DMS114 treated with DMSO at 0.1 percent for 48 hours (cell line): ENCODE measurements around the gene PHF3.

Source experiments
- DNase-seq: peaks from one replicate; lab custom pipeline; 2025; ENCODE audit not compliant: unreplicated experiment; lab: John Stamatoyannopoulos, UW

PHF3 gene

DNA sequence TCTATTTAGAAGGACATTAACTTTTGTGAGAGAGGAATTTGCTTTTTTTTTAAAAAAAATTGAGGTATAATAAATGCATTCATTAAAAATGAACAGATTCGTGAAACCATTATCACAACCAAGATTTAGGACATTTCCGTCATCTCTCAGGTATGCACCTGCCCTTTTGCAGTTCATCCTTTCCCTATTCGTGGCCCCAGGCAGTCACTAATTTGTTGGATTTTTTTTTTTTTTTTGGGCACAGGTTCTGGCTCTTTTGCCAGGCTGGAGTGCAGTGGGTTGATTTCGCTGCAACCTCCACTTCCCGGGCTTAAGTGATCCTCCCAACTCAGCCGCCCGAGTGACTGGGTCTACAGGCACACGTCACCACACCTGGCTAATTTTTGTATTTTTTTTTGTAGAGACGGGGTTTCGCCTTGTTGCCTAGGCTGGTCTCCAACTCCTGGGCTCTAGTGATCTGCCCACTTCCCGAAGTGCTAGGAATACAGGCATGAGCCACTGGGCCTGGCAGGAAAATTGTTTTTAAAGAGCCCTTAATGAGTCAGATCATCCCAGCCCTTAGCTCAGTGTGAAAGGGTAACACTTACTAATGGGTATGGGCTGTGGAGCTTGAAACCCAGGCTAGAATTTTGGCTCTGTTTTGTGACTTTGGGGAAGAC, 9.2 kb downstream of the PHF3 start:
- DNase-seq: no peak

DNA sequence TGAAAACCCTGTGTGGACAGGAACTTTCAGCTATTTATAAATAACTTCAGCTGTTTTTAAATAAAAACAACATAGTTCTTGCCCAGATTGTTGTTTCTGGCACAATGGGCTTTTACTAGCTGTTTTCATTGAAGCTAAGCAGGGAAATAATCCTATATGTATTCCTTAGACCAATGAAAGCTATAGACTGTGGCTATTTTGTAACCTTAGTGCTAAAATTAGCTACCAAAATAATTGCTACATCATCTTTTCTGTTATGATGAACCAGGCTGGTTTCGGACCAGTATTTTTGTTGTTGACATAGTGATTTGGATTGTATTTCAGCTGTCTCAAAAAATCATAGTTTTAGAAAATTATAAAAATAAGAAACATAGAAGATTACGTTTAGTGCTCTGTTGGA, 13.7 kb downstream of the PHF3 start:
- no peak for DNase-seq

DNA sequence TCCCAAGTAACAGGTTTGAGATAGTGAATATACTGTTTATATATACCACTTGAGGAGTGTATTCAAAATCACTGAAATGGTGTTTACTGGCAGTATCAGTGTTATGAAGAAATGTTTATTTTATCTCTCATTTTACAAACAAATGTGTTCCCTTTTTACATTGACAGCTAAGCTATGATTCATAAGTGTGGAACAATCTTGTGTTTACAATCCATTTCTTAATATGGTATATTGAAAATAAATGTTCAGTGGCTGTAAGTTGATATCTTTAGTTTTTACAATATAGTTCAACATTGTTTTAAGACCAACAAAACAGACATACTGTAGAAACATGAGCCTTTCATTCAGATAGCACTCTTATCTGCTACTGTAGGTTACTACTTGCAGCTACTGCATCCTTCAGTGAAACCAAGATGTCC, 14.3 kb downstream of the PHF3 start:
- no peak for DNase-seq

DNA sequence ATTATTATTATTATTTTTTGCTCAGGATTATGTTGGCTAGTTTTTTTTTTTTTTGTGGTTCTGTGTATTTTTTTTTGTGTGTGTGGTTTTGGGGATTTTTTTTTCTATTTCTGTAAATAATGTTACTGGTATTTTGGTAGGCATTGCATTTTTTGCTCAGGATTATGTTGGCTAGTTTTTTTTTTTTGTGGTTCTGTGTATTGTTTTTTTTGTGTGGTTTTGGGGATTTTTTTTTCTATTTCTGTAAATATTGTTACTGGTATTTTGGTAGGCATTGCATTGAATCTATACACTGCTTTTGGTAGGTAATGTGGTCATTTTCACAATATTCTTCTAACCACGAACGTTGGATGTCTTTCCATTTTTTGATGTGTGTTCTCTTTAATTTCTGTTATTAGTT, 17.4 kb downstream of the PHF3 start:
- DNase-seq: no peak

DNA sequence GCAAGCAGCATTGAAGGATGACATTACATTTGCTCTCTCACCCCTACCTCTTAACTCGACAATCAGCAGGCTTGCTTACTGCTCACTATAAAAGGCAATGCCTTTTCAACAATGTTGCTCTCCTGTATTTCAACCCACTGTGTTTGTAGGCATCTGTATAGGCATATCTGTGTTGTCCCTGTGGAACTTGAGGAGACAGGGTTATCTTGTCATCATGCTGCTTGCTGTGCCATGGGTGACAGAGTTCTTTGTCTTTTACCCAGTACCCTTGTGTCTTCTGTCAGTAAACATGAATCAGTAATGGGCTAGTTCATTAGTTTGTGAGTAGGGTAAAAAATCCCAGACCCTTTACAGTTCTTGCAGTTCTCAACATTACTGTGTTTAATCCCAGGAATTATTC, 25.2 kb downstream of the PHF3 start:
- no peak for DNase-seq

DNA sequence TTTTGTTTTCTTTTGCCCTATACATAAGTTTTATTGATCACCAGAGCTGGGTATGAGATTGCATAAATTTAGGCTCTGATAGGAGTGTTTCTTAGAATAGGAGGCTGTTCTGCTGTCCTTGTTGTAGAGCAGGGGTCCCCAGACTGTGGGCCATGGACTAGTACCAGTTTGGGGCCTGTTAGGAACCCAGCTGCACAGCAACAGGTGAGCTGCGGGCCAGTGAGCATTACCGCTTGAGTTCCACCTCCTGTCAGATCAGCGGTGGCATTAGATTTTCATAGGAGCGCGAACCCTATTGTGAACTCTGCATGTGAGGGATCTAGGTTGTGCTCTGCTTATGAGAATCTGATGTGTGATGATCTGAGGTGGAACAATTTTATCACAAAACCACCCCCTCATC, 26.2 kb downstream of the PHF3 start:
- no peak for DNase-seq

DNA sequence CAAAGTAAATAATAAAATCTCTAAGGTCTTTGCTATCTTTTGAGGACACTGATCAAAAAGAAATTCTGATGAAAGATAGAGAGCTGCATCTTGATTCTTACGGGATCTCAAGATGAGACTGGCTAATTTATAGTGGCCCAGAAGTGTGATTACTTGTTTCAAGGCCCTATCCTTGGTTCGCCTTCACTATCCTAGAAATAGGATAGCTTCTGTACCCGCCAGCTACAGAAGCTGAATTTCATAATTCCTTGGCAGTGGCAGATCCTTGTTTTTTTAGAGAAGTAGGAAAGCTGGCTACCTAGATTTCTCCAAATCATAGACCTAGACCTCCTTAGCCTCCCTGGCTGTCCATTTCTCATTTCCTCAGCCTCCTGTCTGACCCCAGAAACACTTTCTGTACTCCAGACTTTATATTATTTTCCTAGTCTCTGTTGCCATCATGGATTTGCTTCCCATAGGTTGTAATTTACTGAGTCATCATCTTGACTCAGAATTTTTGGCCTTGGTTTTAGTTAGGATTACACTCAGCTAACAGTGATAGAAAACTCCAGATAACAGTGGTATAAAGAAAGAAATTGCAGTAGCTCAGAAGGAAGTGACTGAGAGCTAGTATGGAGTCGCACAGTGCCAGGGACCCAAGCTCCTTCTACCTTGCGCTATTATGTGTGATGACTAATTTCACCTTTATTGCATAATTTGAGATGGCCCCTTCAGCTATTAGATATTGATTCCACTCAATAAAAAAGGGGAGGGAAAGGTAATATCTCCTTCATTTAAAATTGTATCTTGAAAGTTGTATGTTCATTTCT, 27.7 kb downstream of the PHF3 start:
- DNase-seq: no peak

DNA sequence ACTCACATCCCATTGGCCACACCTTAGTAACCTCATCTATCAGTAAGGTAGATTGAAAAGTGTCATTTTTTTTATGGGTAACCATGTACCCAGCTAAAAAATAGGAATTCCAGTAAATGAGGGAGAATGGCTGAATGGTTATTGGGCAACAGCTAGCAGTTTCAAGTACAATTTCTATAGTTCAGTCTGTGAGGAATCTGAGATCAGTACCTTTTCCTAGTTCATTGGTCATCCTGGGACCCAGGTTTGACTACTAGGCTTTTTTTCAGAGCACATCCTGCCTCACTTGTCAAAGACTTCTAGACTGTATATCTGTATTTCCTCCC, 28.3 kb downstream of the PHF3 start:
- no peak for DNase-seq

DNA sequence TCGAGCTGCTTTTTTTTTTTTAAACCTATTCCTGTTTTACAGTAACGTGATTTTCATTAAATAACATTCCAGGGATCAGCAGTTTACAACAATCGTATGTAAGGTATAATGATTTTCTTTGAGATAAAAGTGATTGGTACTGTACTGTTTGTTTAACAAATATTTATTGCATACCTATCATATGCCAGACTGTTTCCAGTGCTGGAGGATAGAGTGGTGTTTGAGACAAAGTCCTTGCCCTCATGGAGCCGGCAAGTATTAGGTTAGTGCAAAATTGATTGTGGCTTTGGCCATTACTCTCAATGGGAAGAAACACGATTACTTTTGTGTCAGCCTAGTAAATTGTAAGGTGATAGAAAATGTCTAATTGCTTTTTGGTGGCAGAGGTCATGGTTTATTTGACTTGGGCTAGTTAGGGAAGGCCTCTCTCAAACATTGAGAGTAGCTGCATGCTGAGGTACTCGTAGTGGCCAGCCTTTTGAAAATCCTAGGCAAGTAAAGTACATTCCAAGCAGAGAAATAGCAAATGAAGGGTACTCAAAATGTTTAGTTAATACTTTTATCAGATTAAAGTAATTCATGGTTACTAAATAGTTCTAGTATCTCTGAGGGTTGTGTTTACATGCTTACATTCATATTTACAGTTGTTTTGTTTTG, 35.6 kb downstream of the PHF3 start:
- no peak for DNase-seq

DNA sequence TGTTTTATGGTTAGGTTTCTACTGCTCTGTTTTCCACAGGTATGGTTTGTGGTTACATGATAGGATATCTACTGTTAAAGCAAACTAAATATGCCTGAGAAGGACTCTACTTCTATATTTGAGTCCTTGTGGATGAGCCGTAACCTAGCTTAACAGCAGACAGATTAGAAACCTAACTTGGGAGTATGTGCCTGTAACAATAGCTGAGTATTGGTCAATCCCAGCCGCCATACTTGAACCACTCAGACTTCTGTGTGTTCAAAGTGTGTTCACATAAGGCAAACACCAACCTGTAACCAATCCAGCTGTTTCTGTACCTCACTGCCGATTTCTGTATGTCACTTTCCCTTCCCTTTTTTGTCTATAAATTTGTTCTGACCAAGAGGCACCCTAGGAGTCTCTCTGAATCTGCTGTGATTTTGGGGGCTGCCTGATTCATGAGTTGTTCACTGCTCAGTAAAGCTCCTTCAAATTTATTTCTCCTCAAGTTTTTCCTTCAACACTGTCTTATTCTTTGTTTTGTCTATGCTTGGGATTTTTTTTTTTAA, 37.1 kb downstream of the PHF3 start:
- DNase-seq: no peak

DNA sequence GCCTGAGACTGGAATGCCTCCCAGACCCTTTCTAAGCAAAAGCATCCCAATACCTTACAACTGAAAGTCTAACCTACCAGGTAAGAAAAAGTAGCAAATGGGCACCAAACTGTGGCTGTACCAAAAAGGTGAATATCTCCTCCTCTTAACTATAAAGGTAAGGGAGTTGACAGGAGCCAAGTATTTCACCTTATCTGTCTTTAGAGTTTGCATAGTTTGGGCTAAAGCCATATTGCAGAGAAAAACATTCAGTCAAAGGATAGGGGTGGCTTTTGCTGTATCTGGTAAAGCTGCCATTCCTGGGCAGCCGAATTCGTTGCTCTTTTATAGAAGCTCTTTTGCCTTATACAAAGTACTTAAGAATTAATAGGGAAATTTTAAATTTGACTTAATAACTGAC, 38.1 kb downstream of the PHF3 start:
- no peak for DNase-seq

DNA sequence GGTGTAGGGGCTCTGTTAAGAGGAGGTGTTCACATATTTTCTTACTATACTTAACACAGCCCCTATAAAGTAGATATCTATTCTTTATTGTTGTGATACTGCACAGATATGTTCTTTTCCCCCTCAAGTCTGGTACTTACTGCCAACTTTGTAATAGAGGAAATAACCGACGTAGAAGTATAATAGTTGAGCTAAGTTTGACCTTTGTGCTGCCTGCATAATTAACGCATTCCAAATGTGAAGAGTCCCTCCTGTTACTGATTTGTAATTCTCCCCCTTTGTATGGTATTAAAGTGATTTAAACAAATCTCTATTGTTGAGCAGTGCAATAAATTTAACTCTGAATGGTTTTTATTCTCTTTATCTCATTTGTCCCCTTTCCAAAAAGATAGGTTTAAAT, 39.0 kb downstream of the PHF3 start:
- DNase-seq: no peak

DNA sequence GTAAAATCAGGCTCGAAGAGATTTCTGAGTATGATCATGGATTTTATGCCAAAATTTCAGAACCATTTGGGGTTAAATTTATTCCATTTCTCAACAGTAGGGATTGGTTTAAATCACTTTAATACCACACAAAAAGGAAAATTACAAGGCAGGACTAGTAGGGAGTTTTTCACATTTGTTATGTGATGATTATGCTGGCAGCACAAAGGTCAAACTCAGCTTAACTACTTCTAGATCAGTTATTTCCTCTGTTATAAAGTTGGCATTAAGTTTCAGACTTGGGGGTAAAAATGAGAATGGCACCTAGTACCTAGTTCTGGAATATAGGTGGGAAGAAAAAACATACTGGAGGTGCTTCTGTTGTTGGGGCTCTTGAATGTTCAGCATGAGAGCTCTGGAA, 39.5 kb downstream of the PHF3 start:
- no peak for DNase-seq

DNA sequence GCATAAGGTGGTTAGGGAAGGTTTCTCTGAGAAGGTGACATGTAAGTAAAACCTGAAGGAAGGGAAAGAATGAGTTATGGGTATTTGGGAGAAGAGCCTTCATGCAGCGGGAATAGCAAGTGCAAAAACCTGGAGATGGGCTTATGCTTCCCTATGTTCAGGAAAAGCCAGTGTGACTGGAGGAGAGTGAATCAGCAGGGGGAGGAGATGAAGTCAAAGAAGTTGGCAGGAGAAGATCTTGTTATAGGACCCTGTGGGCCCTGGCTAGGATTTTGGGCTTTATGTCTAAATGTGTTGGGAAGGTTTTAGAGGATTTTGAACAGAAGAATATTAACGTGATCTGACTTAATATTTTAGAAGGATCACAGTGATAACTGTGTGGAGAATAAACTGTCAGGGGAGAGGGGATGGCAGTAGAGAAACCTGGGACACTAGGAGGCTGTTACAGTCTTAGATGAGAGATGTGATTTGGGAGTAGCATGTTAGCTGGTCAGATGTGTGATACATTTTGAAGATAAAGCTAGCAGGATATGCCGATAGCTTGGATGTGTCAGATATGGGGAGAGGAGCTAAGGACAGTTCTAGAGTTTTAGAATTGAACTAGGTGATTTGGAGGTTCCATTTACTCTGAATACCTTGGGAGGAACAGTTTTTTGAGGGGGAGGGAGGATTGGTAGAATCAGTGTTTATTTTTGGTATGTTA, 41.0 kb downstream of the PHF3 start:
- no peak for DNase-seq

DNA sequence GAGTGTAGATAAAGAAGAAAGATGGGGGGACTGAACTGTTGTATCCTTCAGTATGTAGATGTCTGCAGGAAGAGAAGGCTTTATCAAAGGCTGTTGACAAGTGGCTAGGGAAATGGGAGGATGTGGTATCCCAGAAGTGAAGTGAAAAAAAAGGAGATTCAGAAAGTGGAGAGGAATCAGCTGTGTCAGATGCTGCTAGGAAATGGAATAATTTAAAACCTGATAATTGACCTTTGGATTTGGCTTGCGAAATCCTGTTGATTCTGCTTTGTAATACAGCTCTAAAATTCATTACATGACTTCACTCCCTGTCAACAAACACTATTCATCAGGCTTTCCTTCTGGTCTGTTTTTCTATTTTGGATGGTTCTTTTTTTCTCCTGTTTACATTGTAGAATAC, 41.7 kb downstream of the PHF3 start:
- no peak for DNase-seq

DNA sequence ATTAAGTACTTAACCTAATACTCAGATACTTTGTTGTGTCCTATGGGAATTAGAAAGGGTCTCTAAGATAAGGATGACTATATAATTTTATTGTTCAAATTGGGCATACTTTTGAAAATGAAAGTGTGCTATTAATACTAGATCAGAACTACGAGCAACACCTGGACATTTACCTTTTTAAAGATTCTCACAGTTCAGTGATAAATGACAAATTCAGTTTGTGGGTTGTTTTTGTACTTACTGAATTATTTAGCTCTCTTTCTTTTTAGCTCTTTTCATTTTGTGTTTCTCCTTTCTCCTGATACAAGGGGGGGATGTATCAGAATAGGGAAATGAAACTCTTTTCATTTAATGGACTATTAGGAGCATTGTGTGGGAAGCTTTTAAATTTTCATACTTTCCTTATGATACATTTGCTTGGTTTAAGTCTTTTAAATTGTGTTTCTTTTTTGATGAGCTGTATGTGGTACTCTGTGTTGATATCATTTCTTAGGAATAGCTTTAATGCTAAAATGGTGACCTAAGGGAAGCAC, 47.5 kb downstream of the PHF3 start:
- no peak for DNase-seq

DNA sequence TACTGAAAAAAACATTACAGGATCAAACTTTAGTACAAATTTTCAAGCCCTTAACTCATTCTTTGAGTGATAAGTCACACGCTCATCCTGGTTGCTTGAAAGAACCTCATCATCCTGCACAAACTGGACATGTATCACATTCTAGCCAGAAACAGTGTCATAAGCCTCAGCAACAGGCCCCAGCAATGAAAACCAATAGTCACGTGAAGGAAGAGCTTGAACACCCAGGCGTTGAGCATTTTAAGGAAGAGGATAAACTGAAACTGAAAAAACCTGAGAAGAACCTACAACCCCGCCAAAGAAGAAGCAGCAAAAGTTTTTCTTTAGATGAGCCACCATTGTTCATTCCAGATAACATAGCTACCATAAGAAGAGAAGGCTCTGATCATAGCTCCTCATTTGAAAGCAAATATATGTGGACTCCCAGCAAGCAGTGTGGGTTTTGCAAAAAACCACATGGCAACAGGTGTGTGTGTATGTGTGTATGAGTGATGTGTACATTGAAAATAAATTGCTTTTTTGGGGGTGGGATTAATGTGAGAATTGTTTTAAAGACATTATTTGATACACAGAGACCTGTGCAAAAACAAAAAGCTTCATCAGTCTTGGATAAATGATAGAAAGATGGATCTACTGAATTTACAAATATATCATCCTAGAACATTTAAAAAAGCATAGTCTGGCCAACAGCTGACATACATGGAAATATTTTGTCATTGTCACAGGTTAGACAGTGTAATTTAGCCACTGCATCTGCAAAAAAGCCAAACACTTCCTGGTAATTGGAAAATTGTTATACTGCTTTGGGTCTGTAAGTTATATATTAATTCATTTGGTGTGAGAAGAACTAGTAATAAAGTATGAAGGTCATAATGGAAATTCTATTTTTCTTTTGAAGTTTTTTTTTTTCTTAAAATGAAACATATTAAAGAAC, 50.1 kb downstream of the PHF3 start:
- no peak for DNase-seq

DNA sequence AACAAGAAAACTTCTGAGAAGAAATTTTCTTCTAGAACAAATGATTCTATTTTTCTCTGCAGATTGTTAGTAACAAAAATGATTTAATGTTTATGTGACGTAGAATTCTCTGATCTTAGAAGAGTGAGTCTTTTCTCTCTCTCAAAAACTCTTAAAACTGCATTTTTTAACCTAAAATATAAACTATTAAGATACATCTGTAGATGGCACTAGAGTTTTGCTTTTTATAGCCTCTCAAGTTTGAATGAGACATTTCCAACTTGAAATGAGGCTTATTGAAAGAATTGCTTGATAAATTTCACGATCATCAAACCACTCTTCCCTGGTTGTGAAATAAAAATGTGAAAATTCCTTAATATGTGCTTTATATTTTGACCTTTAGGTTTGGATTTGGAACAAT, 53.8 kb downstream of the PHF3 start:
- no peak for DNase-seq

DNA sequence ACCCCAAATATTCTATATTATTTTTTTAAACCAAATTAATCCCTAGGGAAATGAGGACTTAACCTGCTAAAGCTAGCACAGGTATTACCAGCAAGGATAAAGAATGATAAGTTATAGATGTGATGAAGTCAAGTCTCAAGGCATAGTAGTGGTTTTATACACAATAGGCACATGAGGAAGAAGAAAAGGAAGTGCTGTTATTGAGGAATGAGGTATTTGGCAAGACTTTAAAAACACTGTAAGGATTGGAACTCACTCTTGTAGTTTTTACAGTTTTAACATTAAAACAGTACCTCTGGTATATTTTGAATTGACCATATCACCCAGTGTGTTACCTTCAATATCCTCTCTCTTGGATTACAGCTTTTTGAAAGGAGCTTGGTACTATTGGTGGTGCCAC, 54.6 kb downstream of the PHF3 start:
- no peak for DNase-seq

DNA sequence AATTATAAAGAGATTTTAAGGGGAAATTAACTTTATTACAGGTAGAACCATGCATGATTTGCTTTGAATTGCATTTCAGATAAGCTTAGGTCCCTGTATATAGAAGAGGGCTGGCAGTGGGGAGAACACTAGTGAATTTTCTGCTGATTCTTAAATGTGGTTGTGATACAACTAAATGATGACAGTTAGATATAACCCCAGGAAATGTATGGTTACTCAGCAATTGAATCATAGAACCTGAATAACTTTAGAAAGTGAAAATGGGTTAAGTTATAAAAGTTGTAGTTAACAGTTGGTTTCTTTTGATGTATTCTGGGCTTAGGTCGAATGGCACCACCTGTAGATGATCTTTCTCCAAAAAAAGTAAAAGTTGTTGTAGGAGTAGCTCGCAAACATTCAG, 70.1 kb downstream of the PHF3 start:
- DNase-seq: no peak
